ENCODE data around the gene MINDY1. TPM values are rescaled to one million over a fixed set of nuclear protein-coding genes. Genes with fewer than 3 reads are reported as not detected.

Gene MINDY1
- polyA plus RNA-seq, 1 donor from 2014 or later, result 16.1 TPM

DNA sequence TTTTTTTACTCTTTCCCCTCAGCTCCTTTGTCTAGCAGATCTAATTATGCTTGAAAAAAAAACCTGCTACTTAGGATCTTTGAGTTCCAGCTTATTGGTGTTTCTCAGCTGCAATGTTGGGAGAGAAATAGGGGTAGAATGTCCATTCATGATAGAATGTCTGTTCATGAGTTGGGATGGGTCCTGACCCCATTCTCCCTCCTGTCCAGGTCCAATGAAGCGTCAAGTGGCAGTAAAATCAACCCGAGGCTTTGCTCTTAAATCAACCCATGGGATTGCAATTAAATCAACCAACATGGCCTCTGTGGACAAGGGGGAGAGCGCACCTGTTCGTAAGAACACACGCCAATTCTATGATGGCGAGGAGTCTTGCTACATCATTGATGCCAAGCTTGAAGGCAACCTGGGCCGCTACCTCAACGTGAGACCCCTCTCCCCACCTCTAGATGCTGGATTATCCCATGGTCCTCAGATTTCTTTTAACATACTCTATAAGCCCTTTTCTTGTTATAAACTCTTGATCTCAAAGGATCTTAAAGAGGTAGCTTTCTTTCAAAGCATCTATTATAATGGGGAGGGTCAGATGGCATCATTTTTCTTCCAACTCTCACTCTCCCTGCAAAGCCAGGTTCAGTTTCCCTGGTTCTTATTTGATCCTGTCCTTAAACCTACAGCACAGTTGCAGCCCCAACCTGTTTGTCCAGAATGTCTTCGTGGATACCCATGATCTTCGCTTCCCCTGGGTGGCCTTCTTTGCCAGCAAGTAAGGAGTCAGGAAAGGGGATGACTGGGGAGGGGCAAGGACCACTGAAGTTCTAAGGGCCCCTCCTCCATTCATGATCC is 43.2 kb downstream of the MINDY1 start:
- no peak overlapping the region for H3K4me2 ChIP-seq (ENCODE audit: low read length)
- TF ChIP-seq MXI1 (conservative IDR thresholded peaks at IDR 0.05; ENCODE audit: poor library complexity, severe bottlenecking), result no peak
- TF ChIP-seq SMC3 (conservative IDR thresholded peaks at IDR 0.05; ENCODE audit: poor library complexity), result no peak
- TF ChIP-seq, protein P1, sequence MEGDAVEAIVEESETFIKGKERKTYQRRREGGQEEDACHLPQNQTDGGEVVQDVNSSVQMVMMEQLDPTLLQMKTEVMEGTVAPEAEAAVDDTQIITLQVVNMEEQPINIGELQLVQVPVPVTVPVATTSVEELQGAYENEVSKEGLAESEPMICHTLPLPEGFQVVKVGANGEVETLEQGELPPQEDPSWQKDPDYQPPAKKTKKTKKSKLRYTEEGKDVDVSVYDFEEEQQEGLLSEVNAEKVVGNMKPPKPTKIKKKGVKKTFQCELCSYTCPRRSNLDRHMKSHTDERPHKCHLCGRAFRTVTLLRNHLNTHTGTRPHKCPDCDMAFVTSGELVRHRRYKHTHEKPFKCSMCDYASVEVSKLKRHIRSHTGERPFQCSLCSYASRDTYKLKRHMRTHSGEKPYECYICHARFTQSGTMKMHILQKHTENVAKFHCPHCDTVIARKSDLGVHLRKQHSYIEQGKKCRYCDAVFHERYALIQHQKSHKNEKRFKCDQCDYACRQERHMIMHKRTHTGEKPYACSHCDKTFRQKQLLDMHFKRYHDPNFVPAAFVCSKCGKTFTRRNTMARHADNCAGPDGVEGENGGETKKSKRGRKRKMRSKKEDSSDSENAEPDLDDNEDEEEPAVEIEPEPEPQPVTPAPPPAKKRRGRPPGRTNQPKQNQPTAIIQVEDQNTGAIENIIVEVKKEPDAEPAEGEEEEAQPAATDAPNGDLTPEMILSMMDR (IDR thresholded peaks at IDR 0.05; ENCODE audit: poor library complexity, severe bottlenecking), result no peak
- TF ChIP-seq POLR2AphosphoS5 (IDR thresholded peaks at IDR 0.05), result no peak
- TF ChIP-seq EP300 (conservative IDR thresholded peaks at IDR 0.05; ENCODE audit: poor library complexity, severe bottlenecking), result no peak
- no peak for TF ChIP-seq EZH2 (IDR thresholded peaks at IDR 0.05; ENCODE audit: borderline replicate concordance, insufficient read depth, low read length, poor library complexity, severe bottlenecking)
- TF ChIP-seq, protein P2, sequence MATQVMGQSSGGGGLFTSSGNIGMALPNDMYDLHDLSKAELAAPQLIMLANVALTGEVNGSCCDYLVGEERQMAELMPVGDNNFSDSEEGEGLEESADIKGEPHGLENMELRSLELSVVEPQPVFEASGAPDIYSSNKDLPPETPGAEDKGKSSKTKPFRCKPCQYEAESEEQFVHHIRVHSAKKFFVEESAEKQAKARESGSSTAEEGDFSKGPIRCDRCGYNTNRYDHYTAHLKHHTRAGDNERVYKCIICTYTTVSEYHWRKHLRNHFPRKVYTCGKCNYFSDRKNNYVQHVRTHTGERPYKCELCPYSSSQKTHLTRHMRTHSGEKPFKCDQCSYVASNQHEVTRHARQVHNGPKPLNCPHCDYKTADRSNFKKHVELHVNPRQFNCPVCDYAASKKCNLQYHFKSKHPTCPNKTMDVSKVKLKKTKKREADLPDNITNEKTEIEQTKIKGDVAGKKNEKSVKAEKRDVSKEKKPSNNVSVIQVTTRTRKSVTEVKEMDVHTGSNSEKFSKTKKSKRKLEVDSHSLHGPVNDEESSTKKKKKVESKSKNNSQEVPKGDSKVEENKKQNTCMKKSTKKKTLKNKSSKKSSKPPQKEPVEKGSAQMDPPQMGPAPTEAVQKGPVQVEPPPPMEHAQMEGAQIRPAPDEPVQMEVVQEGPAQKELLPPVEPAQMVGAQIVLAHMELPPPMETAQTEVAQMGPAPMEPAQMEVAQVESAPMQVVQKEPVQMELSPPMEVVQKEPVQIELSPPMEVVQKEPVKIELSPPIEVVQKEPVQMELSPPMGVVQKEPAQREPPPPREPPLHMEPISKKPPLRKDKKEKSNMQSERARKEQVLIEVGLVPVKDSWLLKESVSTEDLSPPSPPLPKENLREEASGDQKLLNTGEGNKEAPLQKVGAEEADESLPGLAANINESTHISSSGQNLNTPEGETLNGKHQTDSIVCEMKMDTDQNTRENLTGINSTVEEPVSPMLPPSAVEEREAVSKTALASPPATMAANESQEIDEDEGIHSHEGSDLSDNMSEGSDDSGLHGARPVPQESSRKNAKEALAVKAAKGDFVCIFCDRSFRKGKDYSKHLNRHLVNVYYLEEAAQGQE (IDR thresholded peaks at IDR 0.05; ENCODE audit: borderline replicate concordance), result no peak
- TF ChIP-seq RAD21 (conservative IDR thresholded peaks at IDR 0.05), result no peak
- no peak for TF ChIP-seq TAF1 (IDR thresholded peaks at IDR 0.05; ENCODE audit: low read depth)
- H3F3A ChIP-seq (ENCODE audit: insufficient read depth, low read length, poor library complexity, severe bottlenecking), result no peaks in the 10 kb centered on the region
- no peak overlapping the region for H3K9ac ChIP-seq (ENCODE audit: low read length)
- no peaks in the 10 kb centered on the region for H3K9me2 ChIP-seq (ENCODE audit: insufficient read depth, low read length)
- H3K27ac ChIP-seq (ENCODE audit: low read length), result no peak overlapping the region
- H3K36me3 ChIP-seq (ENCODE audit: insufficient read depth, low read length), result peaks cover 25% of the 10 kb centered on the region
- no peak overlapping the region for H3K4me3 ChIP-seq (ENCODE audit: low read length)
- no peak overlapping the region for H2AFZ ChIP-seq (ENCODE audit: low read depth, low read length)
- no peaks in the 10 kb centered on the region for H4K20me1 ChIP-seq (ENCODE audit: insufficient read depth)
- no peaks in the 10 kb centered on the region for H3K27me3 ChIP-seq (ENCODE audit: insufficient read depth, low read depth, low read length)
- no peaks in the 10 kb centered on the region for H3K9me3 ChIP-seq (ENCODE audit: low read length)
- no peaks in the 10 kb centered on the region for H3K79me2 ChIP-seq (replicated peaks; ENCODE audit: insufficient read depth, low read length)

DNA sequence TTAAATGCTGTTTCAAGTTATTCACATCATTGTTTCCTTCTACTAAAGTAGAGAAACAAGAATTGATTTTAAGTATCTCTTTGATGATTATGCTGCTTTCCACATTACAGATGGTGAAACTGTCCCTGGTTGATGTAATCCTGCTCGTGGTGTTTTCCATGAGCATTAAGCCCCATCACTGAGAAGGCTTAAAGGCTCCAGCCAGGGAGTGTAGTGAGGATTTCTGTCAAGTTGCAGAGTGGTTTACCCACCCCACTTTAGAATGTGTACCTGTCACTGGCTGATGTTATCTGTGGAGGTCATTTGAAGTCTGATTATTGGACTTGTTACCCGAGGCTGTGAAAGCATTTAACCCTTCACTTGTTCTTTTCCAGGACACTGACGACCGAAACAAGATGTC is 44.9 kb downstream of the MINDY1 start:
- Histone ChIP-seq H3K79me2 (replicated peaks; ENCODE audit: insufficient read depth, low read length) (no peaks in the 10 kb centered on the region), H3F3A (ENCODE audit: insufficient read depth, low read length, poor library complexity, severe bottlenecking) (no peaks in the 10 kb centered on the region), H3K36me3 (ENCODE audit: insufficient read depth, low read length) (peaks cover 25% of the 10 kb centered on the region), H3K4me3 (ENCODE audit: low read length) (no peak overlapping the region), H4K20me1 (ENCODE audit: insufficient read depth) (no peaks in the 10 kb centered on the region), H3K9me2 (ENCODE audit: insufficient read depth, low read length) (no peaks in the 10 kb centered on the region), H3K27ac (ENCODE audit: low read length) (no peak overlapping the region), H2AFZ (ENCODE audit: low read depth, low read length) (no peak overlapping the region), H3K27me3 (ENCODE audit: insufficient read depth, low read depth, low read length) (no peaks in the 10 kb centered on the region), H3K9ac (ENCODE audit: low read length) (no peak overlapping the region), H3K9me3 (ENCODE audit: low read length) (no peaks in the 10 kb centered on the region), H3K4me2 (ENCODE audit: low read length) (no peak overlapping the region)
- TF ChIP-seq, protein P2 (IDR thresholded peaks at IDR 0.05; ENCODE audit: borderline replicate concordance), result no peak
- no peak for TF ChIP-seq POLR2AphosphoS5 (IDR thresholded peaks at IDR 0.05)
- no peak for TF ChIP-seq EZH2 (IDR thresholded peaks at IDR 0.05; ENCODE audit: borderline replicate concordance, insufficient read depth, low read length, poor library complexity, severe bottlenecking)
